Activated B cell treated with CpG ODN at 0.5 μM for 24 hours (primary cell): Measurements from ENCODE around the gene NAGPA. TPM values are rescaled to one million over a fixed set of nuclear protein-coding genes. Genes with fewer than 3 reads are reported as not detected.

Experiments
- ATAC-seq: fragments of 200-7000 bp; cut with Tn5 transposase; one replicate; pipeline ENCODE4 v1.10.0; 2021; ENCODE audit warnings: low read depth, mild to moderate bottlenecking, moderate library complexity
- CTCF ChIA-PET: fragments of 350-600 bp; sonication (Branson Sonifier 250); formaldehyde crosslinking; loops from one replicate; lab custom pipeline; 2021; ENCODE audit warnings: antibody characterized with exemption; lab: Charles Lee
- POLR2A ChIA-PET: fragments of 350-600 bp; sonication (Branson Sonifier 250); formaldehyde crosslinking; loops from one replicate; lab custom pipeline; 2021; ENCODE audit warnings: antibody characterized with exemption; lab: Charles Lee
- DNase-seq: peaks from one replicate; pipeline ENCODE4 v3.0.0; 2022
- H3K27ac Mint-ChIP-seq: one replicate; pipeline ENCODE4 v1.8.0; 2020; ENCODE audit warnings: mixed read lengths
- H3K27me3 Mint-ChIP-seq: one replicate; pipeline ENCODE4 v1.8.0; 2021; ENCODE audit warnings: mixed read lengths
- H3K36me3 Mint-ChIP-seq: one replicate; pipeline ENCODE4 v1.8.0; 2021; ENCODE audit warnings: low read depth, mixed read lengths
- H3K4me1 Mint-ChIP-seq: one replicate; pipeline ENCODE4 v1.8.0; 2021; ENCODE audit warnings: mixed read lengths
- H3K4me3 Mint-ChIP-seq: one replicate; pipeline ENCODE4 v1.8.0; 2020; ENCODE audit warnings: mild to moderate bottlenecking, mixed read lengths
- H3K9me3 Mint-ChIP-seq: one replicate; pipeline ENCODE4 v1.8.0; 2020; ENCODE audit warnings: mixed read lengths
- intact Hi-C: fragments of 100-400 bp; cut with micrococcal nuclease; formaldehyde crosslinking; loops from one replicate; pipeline ENCODE4 v1.15.1; 2024
- total RNA-seq: library from RNA; stranded (reverse); gene quantifications from 2 replicates; pipeline ENCODE4 v1.2.3, GENCODE V29; 2022
- TF ChIP-seq, protein P1 (sequence below): fragments of 200-600 bp; IDR thresholded peaks from one replicate; pipeline ENCODE4 v1.8.0; 2022; ENCODE audit warnings: antibody characterized with exemption, mild to moderate bottlenecking

The NAGPA gene
- total RNA-seq, 1 donor from 2014 or later, result 23.8 TPM

DNA sequence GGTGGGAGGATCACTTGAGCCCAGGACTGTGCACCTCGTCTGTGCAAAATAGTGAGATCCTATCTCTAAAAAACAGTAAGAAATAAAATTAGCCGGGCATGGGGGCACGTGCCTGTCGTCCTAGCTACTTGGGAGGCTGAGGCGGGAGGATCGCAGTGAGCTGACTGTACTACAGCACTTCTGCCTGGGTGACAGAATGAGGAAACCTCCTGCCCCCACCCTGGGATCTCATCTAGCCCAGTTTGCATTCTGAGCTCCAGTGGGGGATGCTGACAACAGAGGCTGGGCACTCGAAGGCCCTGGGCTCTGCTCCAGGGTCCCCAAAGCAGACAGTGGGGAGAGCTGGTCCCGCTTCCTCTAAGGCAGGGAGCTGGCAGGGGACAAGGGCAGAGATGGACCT, 7.1 kb downstream of the NAGPA start:
- POLR2A ChIA-PET, result no interaction called here
- intact Hi-C loops, result no loop called here
- Mint-ChIP-seq H3K27me3 (no peaks in the 10 kb centered on the region), H3K27ac (no peak overlapping the region), H3K4me1 (no peaks in the 10 kb centered on the region), H3K36me3 (peaks cover 39% of the 10 kb centered on the region), H3K4me3 (no peak overlapping the region), H3K9me3 (no peaks in the 10 kb centered on the region)
- ATAC-seq, result no peak
- TF ChIP-seq, protein P1, sequence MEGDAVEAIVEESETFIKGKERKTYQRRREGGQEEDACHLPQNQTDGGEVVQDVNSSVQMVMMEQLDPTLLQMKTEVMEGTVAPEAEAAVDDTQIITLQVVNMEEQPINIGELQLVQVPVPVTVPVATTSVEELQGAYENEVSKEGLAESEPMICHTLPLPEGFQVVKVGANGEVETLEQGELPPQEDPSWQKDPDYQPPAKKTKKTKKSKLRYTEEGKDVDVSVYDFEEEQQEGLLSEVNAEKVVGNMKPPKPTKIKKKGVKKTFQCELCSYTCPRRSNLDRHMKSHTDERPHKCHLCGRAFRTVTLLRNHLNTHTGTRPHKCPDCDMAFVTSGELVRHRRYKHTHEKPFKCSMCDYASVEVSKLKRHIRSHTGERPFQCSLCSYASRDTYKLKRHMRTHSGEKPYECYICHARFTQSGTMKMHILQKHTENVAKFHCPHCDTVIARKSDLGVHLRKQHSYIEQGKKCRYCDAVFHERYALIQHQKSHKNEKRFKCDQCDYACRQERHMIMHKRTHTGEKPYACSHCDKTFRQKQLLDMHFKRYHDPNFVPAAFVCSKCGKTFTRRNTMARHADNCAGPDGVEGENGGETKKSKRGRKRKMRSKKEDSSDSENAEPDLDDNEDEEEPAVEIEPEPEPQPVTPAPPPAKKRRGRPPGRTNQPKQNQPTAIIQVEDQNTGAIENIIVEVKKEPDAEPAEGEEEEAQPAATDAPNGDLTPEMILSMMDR, result no peak
- CTCF ChIA-PET, result no interaction called here
- no peak for DNase-seq

DNA sequence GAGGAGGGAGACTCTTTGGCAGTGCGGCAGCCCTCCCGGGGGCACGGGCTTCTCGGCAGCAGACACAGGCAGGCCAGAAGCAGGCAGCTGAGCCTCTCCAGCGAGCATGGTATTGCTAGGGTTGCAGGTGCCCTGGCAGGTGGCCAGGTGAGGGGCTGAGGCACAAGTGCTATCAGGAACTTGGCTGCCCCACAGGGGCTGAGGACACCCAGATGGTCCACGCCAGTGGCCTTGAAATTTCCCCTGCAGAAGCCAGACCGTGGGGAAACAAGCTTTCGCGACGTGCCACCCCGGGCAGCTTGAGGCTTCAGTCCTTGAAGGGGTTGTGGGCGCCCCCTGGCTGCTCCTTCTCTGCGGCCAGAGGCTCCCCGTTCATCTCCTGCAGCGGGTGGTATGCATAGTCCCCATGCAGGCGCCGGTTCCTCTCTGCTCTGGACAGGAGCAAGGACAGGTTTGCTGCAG, 8.5 kb downstream of the NAGPA start:
- H3K27me3 Mint-ChIP-seq, result no peaks in the 10 kb centered on the region
- no peaks in the 10 kb centered on the region for H3K9me3 Mint-ChIP-seq
- TF ChIP-seq, protein P1, result no peak
- H3K27ac Mint-ChIP-seq, result no peak overlapping the region
- intact Hi-C loops, result no loop called here
- DNase-seq (no peak), ATAC-seq (no peak)
- H3K4me1 Mint-ChIP-seq, result no peaks in the 10 kb centered on the region
- ChIA-PET CTCF (interaction anchor here (1.4 kb wide), 1 partner anchor 9 kb away, joined by 3 read pairs; the partner anchor contains the start of gene NAGPA), POLR2A (interaction anchor here (0.9 to 1.5 kb wide), 2 partner anchors 8 to 9 kb away, joined by 3 read pairs; partner anchors contain the start of gene NAGPA)
- no peak overlapping the region for H3K4me3 Mint-ChIP-seq
- peaks cover 28% of the 10 kb centered on the region for H3K36me3 Mint-ChIP-seq

DNA sequence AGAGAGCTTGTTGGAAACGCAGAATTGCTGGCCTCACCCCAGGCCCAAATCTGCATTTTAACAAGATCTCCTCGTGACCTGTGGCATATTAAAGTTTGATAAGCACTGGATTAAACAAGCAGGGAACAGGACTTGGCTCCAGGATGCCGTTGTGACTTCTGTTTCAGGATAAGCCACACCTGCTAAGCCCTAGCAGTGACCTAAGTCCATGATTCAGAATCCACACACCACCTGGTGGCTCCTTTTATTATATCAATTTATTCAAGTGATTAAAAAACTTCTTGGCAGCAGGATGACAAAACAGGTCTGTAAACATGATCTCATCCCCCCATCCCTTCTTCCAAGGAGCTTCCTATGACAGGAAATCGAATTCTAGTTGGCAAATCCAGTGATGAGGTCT, 9.1 kb downstream of the NAGPA start:
- CTCF ChIA-PET, result interaction anchor here (1.4 kb wide), 1 partner anchor 9 kb away, joined by 3 read pairs; the partner anchor contains the start of gene NAGPA
- no peak for DNase-seq
- intact Hi-C loops, result no loop called here
- POLR2A ChIA-PET, result interaction anchor here (0.9 to 1.5 kb wide), 2 partner anchors 8 to 10 kb away, joined by 3 read pairs; partner anchors contain the start of gene NAGPA
- Mint-ChIP-seq H3K9me3 (no peaks in the 10 kb centered on the region), H3K4me1 (no peaks in the 10 kb centered on the region), H3K4me3 (no peak overlapping the region), H3K27ac (no peak overlapping the region), H3K27me3 (no peaks in the 10 kb centered on the region), H3K36me3 (peaks cover 28% of the 10 kb centered on the region)
- TF ChIP-seq, protein P1, result no peak
- ATAC-seq, result no peak

DNA sequence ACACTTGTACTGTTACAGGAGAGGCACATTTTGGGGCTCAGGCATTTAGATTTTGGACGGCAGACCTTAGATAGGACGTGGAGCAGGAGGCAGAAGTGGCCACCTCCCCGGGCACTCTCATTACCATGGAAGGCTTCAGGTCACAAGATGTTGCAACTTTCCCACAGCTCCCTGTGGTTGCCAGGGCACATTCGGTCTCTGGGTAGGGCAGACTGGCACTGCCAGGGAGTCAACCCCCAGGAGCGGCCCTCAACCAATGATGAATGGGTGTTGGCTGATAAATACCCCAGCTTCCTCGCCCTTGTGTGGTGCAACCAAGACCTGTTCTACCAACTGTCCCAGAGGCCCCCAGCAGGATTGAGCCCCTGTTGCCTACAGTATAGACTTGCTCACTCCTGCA, 11.2 kb downstream of the NAGPA start:
- H3K36me3 Mint-ChIP-seq, result peaks cover 15% of the 10 kb centered on the region
- intact Hi-C loops, result no loop called here
- ChIA-PET POLR2A (no interaction called here), CTCF (no interaction called here)
- H3K4me1 Mint-ChIP-seq, result no peaks in the 10 kb centered on the region
- H3K27ac Mint-ChIP-seq, result no peak overlapping the region
- DNase-seq (no peak), ATAC-seq (no peak)
- no peaks in the 10 kb centered on the region for H3K9me3 Mint-ChIP-seq
- H3K27me3 Mint-ChIP-seq, result no peaks in the 10 kb centered on the region
- no peak overlapping the region for H3K4me3 Mint-ChIP-seq
- TF ChIP-seq, protein P1, result no peak

DNA sequence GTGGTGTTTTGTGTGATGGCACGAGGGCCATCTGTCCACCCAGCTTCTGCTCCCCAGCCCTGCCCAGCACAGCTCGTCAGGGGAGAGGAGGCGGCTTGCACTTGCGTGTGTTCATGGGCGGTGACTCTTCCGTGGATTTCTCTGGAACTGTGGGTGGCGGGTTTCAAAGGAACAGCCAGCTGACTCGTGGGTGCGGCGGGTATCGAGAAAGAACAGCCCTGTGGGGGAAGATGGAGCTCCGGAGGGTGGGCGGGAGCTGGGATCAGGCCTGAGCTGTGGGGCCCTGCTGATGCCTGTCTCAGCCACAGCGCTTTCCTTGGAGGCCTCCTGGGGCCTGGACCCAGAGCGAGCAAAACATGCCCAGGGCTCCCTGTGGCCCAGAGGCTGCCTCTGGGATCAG, 13.2 kb downstream of the NAGPA start:
- CTCF ChIA-PET, result no interaction called here
- H3K36me3 Mint-ChIP-seq, result peaks cover 9% of the 10 kb centered on the region
- TF ChIP-seq, protein P1, result no peak
- H3K4me3 Mint-ChIP-seq, result no peak overlapping the region
- POLR2A ChIA-PET, result no interaction called here
- no peaks in the 10 kb centered on the region for H3K4me1 Mint-ChIP-seq
- no peaks in the 10 kb centered on the region for H3K27me3 Mint-ChIP-seq
- intact Hi-C loops, result no loop called here
- H3K27ac Mint-ChIP-seq, result no peak overlapping the region
- ATAC-seq, result no peak
- no peak for DNase-seq
- H3K9me3 Mint-ChIP-seq, result no peaks in the 10 kb centered on the region
